ENCODE data around the gene THSD7B. TPM values are rescaled to one million over a fixed set of nuclear protein-coding genes. Genes with fewer than 3 reads are reported as not detected.
"Not testable (repeated sequence)": the region's sequence is repeated elsewhere in the genome, so short reads cannot be mapped to it uniquely, and the experiment has no call there.

The THSD7B gene, protein sequence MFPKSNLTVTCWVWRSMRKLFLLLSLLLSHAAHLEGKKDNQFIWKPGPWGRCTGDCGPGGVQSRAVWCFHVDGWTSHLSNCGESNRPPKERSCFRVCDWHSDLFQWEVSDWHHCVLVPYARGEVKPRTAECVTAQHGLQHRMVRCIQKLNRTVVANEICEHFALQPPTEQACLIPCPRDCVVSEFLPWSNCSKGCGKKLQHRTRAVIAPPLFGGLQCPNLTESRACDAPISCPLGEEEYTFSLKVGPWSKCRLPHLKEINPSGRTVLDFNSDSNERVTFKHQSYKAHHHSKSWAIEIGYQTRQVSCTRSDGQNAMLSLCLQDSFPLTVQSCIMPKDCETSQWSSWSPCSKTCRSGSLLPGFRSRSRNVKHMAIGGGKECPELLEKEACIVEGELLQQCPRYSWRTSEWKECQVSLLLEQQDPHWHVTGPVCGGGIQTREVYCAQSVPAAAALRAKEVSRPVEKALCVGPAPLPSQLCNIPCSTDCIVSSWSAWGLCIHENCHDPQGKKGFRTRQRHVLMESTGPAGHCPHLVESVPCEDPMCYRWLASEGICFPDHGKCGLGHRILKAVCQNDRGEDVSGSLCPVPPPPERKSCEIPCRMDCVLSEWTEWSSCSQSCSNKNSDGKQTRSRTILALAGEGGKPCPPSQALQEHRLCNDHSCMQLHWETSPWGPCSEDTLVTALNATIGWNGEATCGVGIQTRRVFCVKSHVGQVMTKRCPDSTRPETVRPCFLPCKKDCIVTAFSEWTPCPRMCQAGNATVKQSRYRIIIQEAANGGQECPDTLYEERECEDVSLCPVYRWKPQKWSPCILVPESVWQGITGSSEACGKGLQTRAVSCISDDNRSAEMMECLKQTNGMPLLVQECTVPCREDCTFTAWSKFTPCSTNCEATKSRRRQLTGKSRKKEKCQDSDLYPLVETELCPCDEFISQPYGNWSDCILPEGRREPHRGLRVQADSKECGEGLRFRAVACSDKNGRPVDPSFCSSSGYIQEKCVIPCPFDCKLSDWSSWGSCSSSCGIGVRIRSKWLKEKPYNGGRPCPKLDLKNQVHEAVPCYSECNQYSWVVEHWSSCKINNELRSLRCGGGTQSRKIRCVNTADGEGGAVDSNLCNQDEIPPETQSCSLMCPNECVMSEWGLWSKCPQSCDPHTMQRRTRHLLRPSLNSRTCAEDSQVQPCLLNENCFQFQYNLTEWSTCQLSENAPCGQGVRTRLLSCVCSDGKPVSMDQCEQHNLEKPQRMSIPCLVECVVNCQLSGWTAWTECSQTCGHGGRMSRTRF (N-terminal part only)
- 0.45 TPM for total RNA-seq
- long read RNA-seq = 0 reads

DNA sequence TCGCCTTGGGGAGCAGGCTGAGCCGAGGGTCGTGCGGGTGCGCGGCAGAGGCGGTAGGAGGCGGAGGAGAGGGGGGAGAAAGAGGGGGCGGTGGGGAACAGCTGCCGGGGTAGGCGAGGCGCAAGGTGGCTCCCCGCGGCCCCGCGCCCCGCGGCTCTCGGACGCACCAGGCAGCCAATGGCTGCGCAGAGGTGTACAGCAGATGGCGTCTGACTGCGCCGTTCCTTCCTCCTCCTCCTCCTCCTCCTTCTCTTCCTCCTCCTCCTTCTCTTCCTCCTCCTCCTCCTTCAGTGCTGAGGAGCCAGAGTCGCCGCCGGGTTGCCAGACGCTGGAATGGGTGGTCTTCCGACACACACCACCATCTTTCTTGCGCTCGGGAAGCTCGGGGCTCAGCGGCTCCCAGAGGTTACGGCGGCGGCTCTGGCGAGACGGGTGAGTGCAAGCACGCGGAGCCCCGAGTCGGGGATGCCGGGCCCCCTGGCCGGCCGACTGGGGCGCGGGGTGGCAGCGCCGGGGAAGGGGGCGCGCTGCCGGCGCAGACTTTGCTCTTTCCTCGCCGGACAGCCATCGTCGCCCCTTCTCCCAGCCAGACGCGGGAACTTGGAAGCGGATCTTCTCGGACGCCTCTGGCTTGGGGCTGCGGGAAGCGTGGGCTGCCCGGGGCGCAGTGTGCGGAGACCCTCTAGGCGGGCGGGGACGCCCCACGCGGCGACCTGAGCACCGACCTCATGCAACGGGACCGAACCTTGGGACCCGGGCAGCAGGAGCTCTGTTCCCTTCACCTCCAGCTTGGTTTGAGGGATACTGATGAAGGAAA is at the start of gene THSD7B:
THSD7B (plus strand) TSS at position 290 of the 817 bp plus-strand sequence. CDS start 116,634 bp downstream, outside the sequence.
- DNase-seq = peak; percentile 24
- intact Hi-C loops (cut with micrococcal nuclease) = no loop called here
- ATAC-seq = peak; percentile 76

DNA sequence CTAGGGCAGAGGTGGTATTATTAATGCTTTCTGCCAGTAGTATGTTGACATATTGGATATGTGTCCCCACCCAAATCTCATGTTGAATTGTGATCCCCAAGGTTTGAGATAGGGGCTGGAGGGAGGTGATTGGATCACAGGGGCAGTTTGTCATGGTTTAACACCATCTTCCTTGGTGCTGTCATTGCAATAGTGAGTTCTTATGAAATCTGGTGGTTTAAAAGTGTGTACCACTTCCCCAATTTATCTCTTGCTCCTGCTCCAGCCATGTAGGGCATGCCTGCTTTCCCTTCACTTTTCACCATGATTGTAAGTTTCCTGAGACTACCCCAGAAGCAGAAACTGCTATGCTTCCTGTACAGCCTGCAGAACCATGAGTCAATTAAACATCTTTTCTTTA is 47.1 kb upstream of the THSD7B start:
- intact Hi-C loops (cut with micrococcal nuclease) = no loop called here
- ATAC-seq (no peak), DNase-seq (no peak)

DNA sequence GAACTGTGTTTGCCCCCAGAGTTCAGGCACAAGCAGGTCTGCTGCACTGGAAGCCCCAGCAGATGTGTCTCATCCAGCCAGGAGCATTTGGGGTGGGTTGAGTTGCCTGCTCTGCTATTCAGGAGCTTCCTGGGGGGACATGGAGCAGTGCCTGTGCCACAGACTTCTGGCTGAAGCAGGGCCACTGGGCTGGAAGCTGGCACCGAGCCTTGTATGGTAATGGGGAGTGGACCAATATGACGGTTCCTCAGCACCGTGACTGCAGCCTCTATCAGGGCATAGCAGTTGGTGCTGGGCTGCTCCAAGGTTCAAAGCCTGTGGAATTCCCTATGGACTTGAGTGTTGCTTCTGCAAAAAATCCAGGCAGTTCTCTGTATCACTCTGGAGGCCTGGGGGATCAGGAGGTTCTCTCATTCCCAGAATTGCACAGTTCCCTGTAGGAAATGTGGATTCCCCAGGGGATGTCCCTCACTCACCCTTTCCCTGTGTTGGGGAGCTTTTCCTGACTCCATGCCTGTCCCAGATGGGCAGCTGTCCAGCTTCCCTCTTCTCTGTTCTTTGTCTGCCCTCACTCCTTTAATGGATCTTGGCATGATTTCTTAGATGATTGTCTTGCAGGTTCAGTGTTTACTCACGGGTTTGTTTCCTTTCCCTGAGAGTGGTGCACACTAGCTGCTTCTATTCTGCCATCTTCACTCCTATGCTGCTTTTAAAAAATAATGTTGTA is 37.2 kb upstream of the THSD7B start:
- DNase-seq (no peak), ATAC-seq (no peak)
- intact Hi-C loops (cut with micrococcal nuclease) = no loop called here

DNA sequence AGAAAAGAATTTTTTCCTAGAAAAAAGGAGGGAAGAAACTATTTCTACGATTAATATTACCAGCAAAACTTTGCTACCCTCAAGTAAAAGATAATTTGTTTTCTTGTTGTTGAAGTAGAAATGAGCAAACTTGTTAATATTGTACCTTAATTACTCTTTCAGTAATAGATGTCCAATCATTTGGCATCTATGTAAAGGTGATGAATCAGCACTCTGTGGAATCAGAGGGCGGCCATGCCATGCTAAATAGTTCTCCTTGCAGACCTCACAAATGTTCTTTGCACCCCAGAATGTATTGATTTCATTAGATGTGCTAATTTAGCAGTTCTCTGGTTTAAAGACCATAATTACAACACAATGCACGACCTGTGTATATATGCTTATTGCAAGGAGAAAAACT is 29.1 kb upstream of the THSD7B start:
- no peak for DNase-seq
- intact Hi-C loops (cut with micrococcal nuclease) = no loop called here
- ATAC-seq = no peak

DNA sequence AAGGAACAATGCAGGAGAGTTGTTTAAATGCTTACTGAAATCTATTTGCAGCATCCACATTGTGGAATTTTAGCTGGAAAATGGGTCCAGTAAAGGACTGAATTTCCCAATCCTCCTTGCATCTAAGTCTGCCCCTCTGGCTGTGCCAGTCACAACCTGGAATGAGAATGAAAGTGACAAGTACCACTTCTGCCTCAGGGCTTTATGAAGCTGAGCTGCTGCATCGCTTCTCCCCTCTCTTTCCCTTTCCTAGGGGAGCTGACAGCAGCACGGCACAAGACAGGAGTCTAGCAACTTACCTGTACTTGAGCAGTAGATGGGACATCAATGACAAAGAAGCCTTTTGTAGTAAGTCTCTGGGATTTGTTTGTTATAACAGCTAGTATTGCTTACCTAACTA is 27.3 kb upstream of the THSD7B start:
- no peak for ATAC-seq
- no peak for DNase-seq
- intact Hi-C loops (cut with micrococcal nuclease) = no loop called here

DNA sequence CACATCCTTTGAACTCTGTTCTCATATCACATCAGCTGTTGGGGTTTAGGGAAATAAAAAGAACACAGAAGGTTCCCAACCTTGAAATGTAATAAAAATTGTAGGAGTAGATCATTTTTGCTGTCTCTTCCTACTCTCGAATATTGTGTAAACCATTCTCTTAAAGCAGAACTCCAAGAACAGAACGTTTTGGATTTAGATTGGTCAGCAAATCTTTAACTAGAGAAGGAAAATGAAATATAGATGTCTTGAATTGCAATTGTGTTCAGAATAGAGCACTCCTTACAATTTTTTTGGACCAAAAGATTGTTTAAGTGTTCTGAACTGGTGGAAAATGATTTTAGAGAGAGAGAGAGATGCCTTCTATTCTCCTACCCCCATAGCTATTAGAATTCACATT is 23.9 kb upstream of the THSD7B start:
- DNase-seq (no peak), ATAC-seq (no peak)
- intact Hi-C loops (cut with micrococcal nuclease) = no loop called here

DNA sequence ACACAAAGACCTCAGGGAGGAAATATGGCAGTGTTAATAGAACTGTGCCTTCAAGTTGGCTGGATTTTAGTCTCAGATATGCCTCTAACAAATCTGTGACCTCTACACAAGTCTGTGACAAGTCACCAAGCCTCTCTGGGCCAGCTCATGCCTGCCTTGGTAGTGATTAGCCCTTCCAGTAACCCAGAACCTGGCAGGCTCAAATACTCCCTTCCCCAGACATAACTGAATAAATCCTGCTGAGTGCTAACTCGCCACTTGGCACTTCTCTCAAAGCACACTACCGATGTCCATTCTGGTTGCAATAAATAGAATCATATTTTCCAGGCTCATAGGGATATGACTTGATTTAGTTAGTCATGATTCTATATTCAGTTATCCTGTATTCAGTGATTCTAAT is 15.3 kb upstream of the THSD7B start:
- intact Hi-C loops (cut with micrococcal nuclease) = no loop called here
- ATAC-seq (peak; percentile 99), DNase-seq (peak; percentile 47)

DNA sequence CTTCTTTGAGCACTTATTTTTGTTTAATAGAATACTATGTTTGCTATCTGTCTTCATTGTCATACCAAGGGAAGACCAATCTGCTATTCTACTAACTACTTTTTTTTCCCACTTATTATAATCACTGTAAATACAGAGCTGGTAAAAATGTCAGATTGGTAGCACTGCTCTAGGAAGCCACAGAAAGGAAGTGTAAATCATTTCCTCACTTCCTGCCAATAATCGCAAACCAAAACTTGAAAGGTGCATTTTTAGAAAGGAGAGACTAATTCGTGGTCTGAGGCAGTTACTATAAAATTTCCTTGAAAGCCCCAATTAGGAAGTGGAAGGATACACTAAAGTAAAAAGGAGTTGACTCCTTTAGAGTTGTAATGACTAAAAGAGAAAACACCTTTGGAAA is 13.9 kb upstream of the THSD7B start:
- no peak for DNase-seq
- no peak for ATAC-seq
- intact Hi-C loops (cut with micrococcal nuclease) = no loop called here

DNA sequence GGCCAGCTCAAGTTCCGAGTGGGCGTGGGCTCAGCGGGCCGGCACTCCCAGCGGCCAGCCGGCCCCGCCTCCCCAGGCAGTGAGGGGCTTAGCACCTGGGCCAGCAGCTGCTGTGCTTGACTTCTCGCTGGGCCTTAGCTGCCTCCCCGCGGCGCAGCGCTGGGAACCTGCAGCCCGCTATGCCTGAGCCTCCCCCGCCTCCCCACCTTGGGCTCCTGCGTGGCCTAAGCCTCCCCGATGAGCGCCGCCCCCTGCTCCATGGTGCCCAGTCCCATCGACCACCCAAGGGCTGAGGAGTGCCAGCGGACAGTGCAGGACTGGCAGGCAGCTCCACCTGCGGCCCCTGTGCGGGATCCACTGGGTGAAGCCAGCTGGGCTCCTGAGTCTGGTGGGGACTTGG is 6.8 kb upstream of the THSD7B start:
- ATAC-seq; intact Hi-C loops (cut with micrococcal nuclease); DNase-seq: not testable (repeated sequence)

DNA sequence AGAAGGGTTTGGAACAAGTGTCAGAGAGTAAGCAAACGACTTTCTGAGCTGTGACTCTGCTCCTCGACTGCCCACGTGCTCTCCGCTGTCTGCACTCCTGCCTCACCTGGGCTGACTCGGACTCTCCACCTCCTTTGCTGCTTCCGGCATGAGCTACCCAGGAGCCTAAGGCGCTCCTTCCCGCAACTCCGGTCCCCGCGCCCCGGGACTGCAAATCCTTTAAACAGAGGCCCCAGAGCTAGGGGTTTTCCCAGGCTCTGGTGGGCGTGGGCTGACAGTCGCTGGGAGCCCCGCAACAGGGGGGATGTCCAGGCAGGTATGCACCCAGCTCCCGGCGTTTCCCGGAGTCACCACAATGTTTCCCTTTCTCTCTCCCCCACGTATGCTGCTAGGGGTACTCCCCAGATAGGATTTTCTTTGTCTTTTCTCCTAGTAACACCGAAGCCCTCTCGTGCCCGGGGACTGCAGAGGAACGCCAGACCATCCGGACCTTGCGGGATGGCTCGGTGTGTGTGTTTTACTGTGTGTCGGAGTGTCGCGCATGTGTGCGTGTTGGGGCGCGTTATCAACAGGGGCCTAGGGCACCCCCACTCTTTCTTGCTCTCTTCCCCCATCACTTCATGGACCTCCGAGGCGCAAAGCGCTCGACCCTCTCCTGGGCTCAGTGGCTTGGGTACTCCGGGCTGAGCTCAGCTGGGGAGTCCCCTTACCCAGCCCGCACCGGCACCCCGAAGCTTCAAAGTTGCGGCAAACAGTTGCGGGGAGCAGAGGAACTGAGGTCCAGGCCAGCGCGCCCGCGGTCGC is 691 bp upstream of the THSD7B start:
- intact Hi-C loops (cut with micrococcal nuclease) = no loop called here
- DNase-seq = no peak
- no peak for ATAC-seq

DNA sequence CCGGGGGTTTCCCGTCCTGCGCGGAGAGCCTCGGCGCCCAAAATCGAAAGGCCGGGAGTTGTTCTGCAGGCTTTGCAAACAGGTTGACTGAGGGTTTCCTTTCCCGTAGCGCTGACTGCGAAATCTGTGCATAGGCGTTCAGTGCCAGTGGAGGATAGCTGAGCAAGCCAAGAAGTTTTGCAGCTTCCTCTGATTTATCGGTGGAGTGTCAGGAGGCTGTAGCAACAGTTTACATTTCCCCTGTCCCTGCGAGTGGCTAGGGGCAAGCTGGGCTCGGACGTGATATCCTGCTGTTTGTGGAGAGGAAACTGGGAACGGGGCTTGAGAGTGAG is 694 bp downstream of the THSD7B start:
- ATAC-seq (peak; percentile 21), DNase-seq (no peak)
- intact Hi-C loops (cut with micrococcal nuclease) = no loop called here

DNA sequence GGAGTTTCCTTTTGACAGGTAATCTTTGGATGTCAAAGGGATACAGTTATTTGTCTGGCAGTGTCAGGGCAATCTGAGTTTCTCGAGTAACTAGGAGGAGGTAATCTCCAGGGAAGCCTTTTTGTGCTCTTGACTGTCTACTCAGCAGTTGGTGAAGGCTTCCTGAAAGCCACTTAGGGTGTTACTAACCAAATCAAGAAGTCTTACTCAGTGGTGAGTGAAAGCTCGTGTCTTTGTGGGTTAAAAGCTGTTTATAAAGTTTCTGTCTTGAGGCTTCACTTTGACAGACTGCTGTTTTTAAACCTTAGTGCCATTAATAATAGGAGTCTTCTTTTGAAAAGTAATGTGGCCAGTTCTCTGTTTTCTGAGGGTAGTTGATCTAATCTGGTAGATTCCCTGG is 1.7 kb downstream of the THSD7B start:
- DNase-seq (no peak), ATAC-seq (no peak)
- intact Hi-C loops (cut with micrococcal nuclease) = no loop called here

DNA sequence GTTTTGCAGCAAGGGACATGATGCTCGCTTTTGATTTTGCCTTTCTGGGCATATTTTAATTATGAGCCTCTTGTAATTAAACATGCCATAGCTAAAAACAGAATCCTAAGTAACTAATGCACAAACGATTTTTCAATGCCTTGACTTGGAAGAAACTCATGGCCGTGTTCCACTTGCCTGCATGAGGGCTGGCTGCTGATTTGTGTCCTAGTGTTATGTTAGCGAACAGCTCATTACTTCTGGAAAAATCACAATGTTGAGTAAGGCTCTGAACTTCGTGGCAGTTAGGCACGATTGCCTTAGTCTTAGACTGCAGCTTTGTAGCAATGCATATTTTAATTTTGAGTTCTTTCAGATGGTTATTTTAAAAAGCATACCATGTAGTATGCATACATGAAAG is 4.5 kb downstream of the THSD7B start:
- no peak for ATAC-seq
- intact Hi-C loops (cut with micrococcal nuclease) = no loop called here
- DNase-seq = no peak

DNA sequence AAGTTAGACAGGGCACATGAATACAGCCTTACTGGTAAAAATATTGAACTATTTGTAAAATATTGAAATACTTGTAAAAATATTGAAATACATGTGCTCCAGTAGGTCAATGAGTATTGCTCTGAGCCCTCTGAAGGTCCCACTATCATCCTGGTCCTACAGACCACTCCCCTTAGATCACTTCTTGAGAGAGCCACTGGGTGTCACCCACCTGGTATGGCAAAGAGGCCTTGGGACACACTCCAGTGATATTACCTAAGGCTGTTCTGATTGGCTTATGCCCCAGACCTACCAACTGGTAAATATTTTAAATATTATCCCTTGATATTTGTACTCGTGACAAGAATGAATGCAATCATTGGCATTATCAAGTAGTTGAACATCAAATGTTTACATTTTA is 5.0 kb downstream of the THSD7B start:
- intact Hi-C loops (cut with micrococcal nuclease) = no loop called here
- ATAC-seq = no peak

DNA sequence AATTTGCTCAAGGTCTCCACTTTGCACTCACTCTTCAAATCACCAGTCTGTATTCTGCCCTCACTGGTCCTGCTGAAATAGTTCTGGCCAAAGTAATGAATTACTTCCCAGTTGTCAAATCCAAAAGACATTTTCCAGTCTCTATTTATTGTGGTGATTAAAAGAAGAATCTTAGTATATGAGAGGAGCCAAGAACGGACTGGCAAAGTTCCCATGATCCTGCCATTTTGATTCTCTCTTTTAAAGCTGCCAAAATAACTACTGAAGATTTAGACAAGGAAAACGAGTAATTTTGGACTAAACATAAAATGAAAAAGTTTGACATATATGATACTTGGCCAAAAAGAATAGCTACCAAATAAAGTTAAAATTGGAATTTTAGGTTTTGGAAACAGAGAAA is 12.0 kb downstream of the THSD7B start:
- ATAC-seq = no peak
- intact Hi-C loops (cut with micrococcal nuclease) = no loop called here

More for the DNA sequence above, 5.0 kb downstream of the THSD7B start:
- DNase-seq = no peak

DNA sequence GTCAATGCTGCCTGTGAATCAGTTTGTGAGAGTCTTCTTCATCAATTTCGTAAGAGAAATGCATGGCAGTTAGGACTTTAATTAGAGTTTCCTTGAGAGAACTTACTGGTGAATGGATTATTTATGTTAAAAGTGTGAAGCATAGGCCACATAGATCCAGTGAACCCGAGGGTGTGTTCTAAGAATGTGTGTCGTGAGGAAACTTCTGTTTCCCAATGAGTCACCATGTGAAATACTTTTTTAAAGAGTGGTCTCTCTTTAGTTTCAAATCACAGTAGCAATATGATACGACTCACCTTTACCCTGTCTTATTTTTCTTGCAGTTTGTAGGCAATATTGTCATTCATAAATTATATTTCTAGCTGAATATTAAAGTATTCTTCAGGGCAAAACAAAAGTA is 18.5 kb downstream of the THSD7B start:
- DNase-seq (no peak), ATAC-seq (no peak)
- intact Hi-C loops (cut with micrococcal nuclease) = no loop called here

More for the DNA sequence above, 12.0 kb downstream of the THSD7B start:
- DNase-seq = no peak

DNA sequence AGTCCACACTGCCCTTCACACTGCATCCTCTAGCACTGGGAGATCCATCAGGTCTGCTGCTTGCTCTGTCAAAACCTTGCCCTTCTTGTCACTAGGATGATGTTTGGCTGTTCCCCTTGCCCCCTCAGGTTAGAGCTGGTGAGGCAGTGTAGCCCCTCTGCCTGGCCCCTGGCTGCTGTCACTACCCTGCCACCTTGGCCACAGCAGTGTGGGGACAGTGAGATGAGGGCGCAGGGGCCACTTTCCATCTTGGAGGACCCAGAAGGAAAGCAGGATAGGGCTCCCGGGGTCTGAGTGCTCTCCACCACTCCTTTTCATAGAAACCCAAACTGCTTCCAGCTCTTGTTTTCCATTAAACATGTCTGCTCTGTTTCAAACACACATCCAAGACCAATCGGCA is 19.9 kb downstream of the THSD7B start:
- ATAC-seq (no peak), DNase-seq (no peak)
- intact Hi-C loops (cut with micrococcal nuclease) = no loop called here
